Measurements from ENCODE around the gene MRPL21. TPM values are rescaled to one million over a fixed set of nuclear protein-coding genes. Genes with fewer than 3 reads are reported as not detected.

The MRPL21 gene
- total and polyA plus RNA-seq, 9 of the 15 experiments (the other 6 are each of a cell fraction or from before 2014, with no cell fraction given): 196 to 618 (median 232) TPM

GRCh38 chr11:68929706-68930570, 26.3 kb upstream of the MRPL21 start:
- 91% methylated on average over 15 of the region's 20 CpGs for WGBS (ENCODE audit: insufficient coverage, low coverage, missing lambda C conversion rate)
- Histone ChIP-seq H3K36me3 (ENCODE audit: control insufficient read depth, insufficient read depth, low read length) (peaks cover 87% of the 10 kb centered on the region), H3K9me3 (replicated peaks; ENCODE audit: control insufficient read depth, insufficient read depth, low read depth, low read length) (peaks cover 10% of the 10 kb centered on the region), H3K4me3 (no peak overlapping the region), H2AFZ (ENCODE audit: low read depth, low read length) (no peak overlapping the region), H4K20me1 (replicated peaks; ENCODE audit: control insufficient read depth, insufficient read depth, low read length) (no peaks in the 10 kb centered on the region), H3K4me1 (replicated peaks in 1 of 2; ENCODE audit: control insufficient read depth in 2 of 2, insufficient read depth in 2 of 2, low read length in 2 of 2) (peaks cover 0 to 5% of the 10 kb centered on the region in 2 experiments; a peak in 1 of 5 replicates), H3K79me2 (ENCODE audit: control insufficient read depth, insufficient read depth, low read length) (no peaks in the 10 kb centered on the region; the same call in 2 of the 3 replicates), H3K27me3 (ENCODE audit: control insufficient read depth in 2 of 2, insufficient read depth in 2 of 2, low read length in 2 of 2) (no peaks in the 10 kb centered on the region), H3K27ac (ENCODE audit: extremely low read depth, low read depth, low read length) (no peak overlapping the region), H3K9ac (ENCODE audit: insufficient read depth in 1 of 2, low read depth in 2 of 2, low read length in 2 of 2) (no peak overlapping the region; a peak in 1 of 4 replicates), H3K4me2 (ENCODE audit: insufficient read depth, low read length) (no peak overlapping the region), H3K9me1 (ENCODE audit: control insufficient read depth, insufficient read depth, low read length) (no peaks in the 10 kb centered on the region)
- in situ Hi-C loops (cut with MboI): no loop called here
- POLR2A ChIA-PET: interaction anchor here (1.2 kb wide), 1 partner anchor 41 kb away, joined by 4 read pairs; no protein-coding TSS in a partner anchor
- CTCF ChIA-PET (ENCODE audit: low intra/inter-chr PET ratio): no interaction called here
- intact Hi-C loops (cut with micrococcal nuclease): no loop called here
- no peak for DNase-seq (ENCODE audit: extremely low read depth in 1 of 4, low spot score in 3 of 4)
- BruUV-seq (replicated peaks): no TSS peak
- FAIRE-seq: no peak
- ATAC-seq: no peak
- TF ChIP-seq MIER1 (IDR thresholded peaks at IDR 0.05; ENCODE audit: low read depth) (no peak), E2F8 (IDR thresholded peaks at IDR 0.05; ENCODE audit: low read depth, partially characterized antibody) (no peak), ZNF124 (CRISPR knock-in tag; IDR thresholded peaks at IDR 0.05) (no peak), BCL6 (CRISPR knock-in tag; IDR thresholded peaks at IDR 0.05) (no peak), MTA2 (IDR thresholded peaks at IDR 0.05; ENCODE audit: low read depth) (no peak), KDM2B (CRISPR knock-in tag; IDR thresholded peaks at IDR 0.05) (no peak), ZNF780A (CRISPR knock-in tag; IDR thresholded peaks at IDR 0.05) (no peak), ZNF384 (IDR thresholded peaks at IDR 0.05; ENCODE audit: low read depth, low read length) (no peak), ZNF696 (CRISPR knock-in tag; conservative IDR thresholded peaks at IDR 0.05) (no peak), NR3C1 (CRISPR knock-in tag; IDR thresholded peaks at IDR 0.05) (no peak), ZBTB43 (CRISPR knock-in tag; IDR thresholded peaks at IDR 0.05) (no peak)
- TF ChIP-seq, protein P1, sequence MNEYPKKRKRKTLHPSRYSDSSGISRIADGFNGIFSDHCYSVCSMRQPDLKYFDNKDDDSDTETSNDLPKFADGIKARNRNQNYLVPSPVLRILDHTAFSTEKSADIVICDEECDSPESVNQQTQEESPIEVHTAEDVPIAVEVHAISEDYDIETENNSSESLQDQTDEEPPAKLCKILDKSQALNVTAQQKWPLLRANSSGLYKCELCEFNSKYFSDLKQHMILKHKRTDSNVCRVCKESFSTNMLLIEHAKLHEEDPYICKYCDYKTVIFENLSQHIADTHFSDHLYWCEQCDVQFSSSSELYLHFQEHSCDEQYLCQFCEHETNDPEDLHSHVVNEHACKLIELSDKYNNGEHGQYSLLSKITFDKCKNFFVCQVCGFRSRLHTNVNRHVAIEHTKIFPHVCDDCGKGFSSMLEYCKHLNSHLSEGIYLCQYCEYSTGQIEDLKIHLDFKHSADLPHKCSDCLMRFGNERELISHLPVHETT (CRISPR knock-in tag; conservative IDR thresholded peaks at IDR 0.05 in 1 of 2, IDR thresholded peaks at IDR 0.05 in 1 of 2): no peak

Measured in K562 (cell line).